Skeletal muscle satellite cell (primary cell): ENCODE results near the gene SMCO2. TPM values are rescaled to one million over a fixed set of nuclear protein-coding genes. Genes with fewer than 3 reads are reported as not detected.

ENCODE experiments used
- H3K27me3 ChIP-seq: 2 replicates; pipeline ENCODE4 v1.7.0; 2013; ENCODE audit warnings: low read length; ENCODE audit not compliant: control insufficient read depth, insufficient read depth
- H3K36me3 ChIP-seq: 2 replicates; pipeline ENCODE4 v1.7.0; 2013; ENCODE audit warnings: mild to moderate bottlenecking, control low read depth, low read length; ENCODE audit not compliant: insufficient read depth
- H3K4me1 ChIP-seq: 2 replicates; pipeline ENCODE4 v1.7.0; 2013; ENCODE audit warnings: low read length; ENCODE audit not compliant: control insufficient read depth, insufficient read depth
- H3K4me2 ChIP-seq: 2 replicates; pipeline ENCODE4 v1.7.0; 2013; ENCODE audit warnings: mild to moderate bottlenecking, low read length
- H3K4me3 ChIP-seq: 2 replicates; pipeline ENCODE4 v1.7.0; 2013; ENCODE audit warnings: low read length
- H3K9ac ChIP-seq: 2 replicates; pipeline ENCODE4 v1.7.0; 2013; ENCODE audit warnings: mild to moderate bottlenecking, low read depth, low read length, moderate library complexity
- H3K9me3 ChIP-seq: replicated peaks from 2 replicates; pipeline ENCODE4 v1.7.0; 2013; ENCODE audit warnings: mild to moderate bottlenecking, control low read depth, low read length
- total RNA-seq: library from RNA; depleted of rRNA; stranded (reverse); fragments of >200 nt; gene quantifications from 2 replicates; pipeline ENCODE4 v1.2.3, GENCODE V29; 2012; rRNA removed

SMCO2 gene
- 0.25 and 0.87 TPM in 2 replicates for total RNA-seq

GRCh38 chr12:27446436-27446835 is at the start of gene SMCO2:
Gene SMCO2 (plus strand): TSS chr12:27446736. CDS start chr12:27470632, 23,896 bp downstream.
- Histone ChIP-seq H3K9me3 (no peaks in the 10 kb centered on the region), H3K4me2 (no peak within 1 kb of the TSS), H3K36me3 (no peaks in the 10 kb centered on the region), H3K27me3 (no peaks in the 10 kb centered on the region), H3K9ac (no peak within 1 kb of the TSS), H3K4me3 (no peak within 1 kb of the TSS), H3K4me1 (no peaks in the 10 kb centered on the region)

- Histone ChIP-seq H3K4me2 (no peak overlapping the region), H3K27me3 (no peaks in the 10 kb centered on the region), H3K9ac (no peak overlapping the region), H3K4me1 (no peaks in the 10 kb centered on the region), H3K36me3 (no peaks in the 10 kb centered on the region), H3K4me3 (no peak overlapping the region), H3K9me3 (no peaks in the 10 kb centered on the region)
These were observed 48.1 kb upstream of the SMCO2 start for GRCh38 chr12:27398466-27398865.

- H3K36me3 ChIP-seq = no peaks in the 10 kb centered on the region
- no peaks in the 10 kb centered on the region for H3K27me3 ChIP-seq
- no peak overlapping the region for H3K4me3 ChIP-seq
- H3K4me2 ChIP-seq = no peak overlapping the region
- H3K9ac ChIP-seq = no peak overlapping the region
- no peaks in the 10 kb centered on the region for H3K9me3 ChIP-seq
- no peaks in the 10 kb centered on the region for H3K4me1 ChIP-seq
These were observed 47.5 kb upstream of the SMCO2 start for GRCh38 chr12:27399074-27399473.

GRCh38 chr12:27400856-27401354 is 45.6 kb upstream of the SMCO2 start:
- H3K4me1 ChIP-seq = no peaks in the 10 kb centered on the region
- H3K9ac ChIP-seq = no peak overlapping the region
- no peak overlapping the region for H3K4me2 ChIP-seq
- H3K27me3 ChIP-seq = no peaks in the 10 kb centered on the region
- no peak overlapping the region for H3K4me3 ChIP-seq
- H3K36me3 ChIP-seq = no peaks in the 10 kb centered on the region
- H3K9me3 ChIP-seq = no peaks in the 10 kb centered on the region

- Histone ChIP-seq H3K4me2 (no peak overlapping the region), H3K4me3 (no peak overlapping the region), H3K4me1 (no peaks in the 10 kb centered on the region), H3K9ac (no peak overlapping the region), H3K36me3 (no peaks in the 10 kb centered on the region), H3K27me3 (no peaks in the 10 kb centered on the region), H3K9me3 (no peaks in the 10 kb centered on the region)
These were observed 34.5 kb upstream of the SMCO2 start for GRCh38 chr12:27412047-27412446.

GRCh38 chr12:27422697-27423096 is 23.8 kb upstream of the SMCO2 start:
- no peaks in the 10 kb centered on the region for H3K27me3 ChIP-seq
- no peak overlapping the region for H3K9ac ChIP-seq
- no peaks in the 10 kb centered on the region for H3K9me3 ChIP-seq
- peaks cover 3% of the 10 kb centered on the region for H3K36me3 ChIP-seq
- H3K4me2 ChIP-seq = no peak overlapping the region
- H3K4me3 ChIP-seq = no peak overlapping the region
- no peaks in the 10 kb centered on the region for H3K4me1 ChIP-seq

GRCh38 chr12:27424631-27425230 is 21.8 kb upstream of the SMCO2 start:
- Histone ChIP-seq H3K27me3 (no peaks in the 10 kb centered on the region), H3K9ac (no peak overlapping the region), H3K36me3 (no peaks in the 10 kb centered on the region), H3K4me2 (no peak overlapping the region), H3K4me1 (no peaks in the 10 kb centered on the region), H3K4me3 (no peak overlapping the region), H3K9me3 (no peaks in the 10 kb centered on the region)

- no peaks in the 10 kb centered on the region for H3K4me1 ChIP-seq
- no peaks in the 10 kb centered on the region for H3K27me3 ChIP-seq
- H3K4me3 ChIP-seq = no peak overlapping the region
- no peaks in the 10 kb centered on the region for H3K36me3 ChIP-seq
- H3K9me3 ChIP-seq = no peaks in the 10 kb centered on the region
- H3K9ac ChIP-seq = no peak overlapping the region
- H3K4me2 ChIP-seq = no peak overlapping the region
These were observed 21.2 kb upstream of the SMCO2 start for GRCh38 chr12:27425306-27425705.

- no peaks in the 10 kb centered on the region for H3K36me3 ChIP-seq
- H3K9me3 ChIP-seq = no peaks in the 10 kb centered on the region
- no peaks in the 10 kb centered on the region for H3K4me1 ChIP-seq
- no peak overlapping the region for H3K9ac ChIP-seq
- no peaks in the 10 kb centered on the region for H3K27me3 ChIP-seq
- H3K4me3 ChIP-seq = no peak overlapping the region
- H3K4me2 ChIP-seq = no peak overlapping the region
These were observed 19.6 kb upstream of the SMCO2 start for GRCh38 chr12:27426743-27427487.

- H3K27me3 ChIP-seq = no peaks in the 10 kb centered on the region
- peaks cover 4% of the 10 kb centered on the region for H3K4me1 ChIP-seq
- no peak overlapping the region for H3K9ac ChIP-seq
- no peak overlapping the region for H3K4me3 ChIP-seq
- H3K9me3 ChIP-seq = no peaks in the 10 kb centered on the region
- H3K36me3 ChIP-seq = no peaks in the 10 kb centered on the region
- no peak overlapping the region for H3K4me2 ChIP-seq
These were observed 18.7 kb upstream of the SMCO2 start for GRCh38 chr12:27427824-27428223.

GRCh38 chr12:27428466-27428865 is 18.1 kb upstream of the SMCO2 start:
- H3K4me1 ChIP-seq = peaks cover 10% of the 10 kb centered on the region
- no peak overlapping the region for H3K9ac ChIP-seq
- no peaks in the 10 kb centered on the region for H3K9me3 ChIP-seq
- no peaks in the 10 kb centered on the region for H3K36me3 ChIP-seq
- no peaks in the 10 kb centered on the region for H3K27me3 ChIP-seq
- H3K4me3 ChIP-seq = no peak overlapping the region
- no peak overlapping the region for H3K4me2 ChIP-seq

GRCh38 chr12:27429606-27430005 is 16.9 kb upstream of the SMCO2 start:
- H3K4me3 ChIP-seq = no peak overlapping the region
- no peak overlapping the region for H3K4me2 ChIP-seq
- no peaks in the 10 kb centered on the region for H3K27me3 ChIP-seq
- peaks cover 12% of the 10 kb centered on the region for H3K4me1 ChIP-seq
- H3K9ac ChIP-seq = no peak overlapping the region
- no peaks in the 10 kb centered on the region for H3K9me3 ChIP-seq
- no peaks in the 10 kb centered on the region for H3K36me3 ChIP-seq
